Parathyroid adenoma (tissue), 2 donors: ENCODE results near the gene TRNAU1AP.
"Not testable (repeated sequence)": the region's sequence is repeated elsewhere in the genome, so short reads cannot be mapped to it uniquely, and the experiment has no call there.

ENCODE experiments used
- H2AFZ ChIP-seq: fragments of 300-600 bp; sonication (generic); one replicate; pipeline ENCODE4 v1.7.0; 2017; ENCODE audit warnings: antibody characterized with exemption, mild to moderate bottlenecking
- H3K27ac ChIP-seq: fragments of 300-600 bp; sonication (generic); one replicate; pipeline ENCODE4 v1.7.0; 2017
- H3K27me3 ChIP-seq: fragments of 300-600 bp; sonication (generic); one replicate; pipeline ENCODE4 v1.7.0; 2017; ENCODE audit warnings: low read length; ENCODE audit not compliant: control insufficient read depth, insufficient read depth
- H3K36me3 ChIP-seq: fragments of 300-600 bp; sonication (generic); one replicate; pipeline ENCODE4 v1.7.0; 2017; ENCODE audit warnings: low read length; ENCODE audit not compliant: control insufficient read depth, insufficient read depth
- H3K4me1 ChIP-seq: fragments of 300-600 bp; sonication (generic); one replicate; pipeline ENCODE4 v1.7.0; 2017; ENCODE audit warnings: control low read depth
- H3K4me2 ChIP-seq: fragments of 300-600 bp; sonication (generic); one replicate; pipeline ENCODE4 v1.7.0; 2017; ENCODE audit warnings: low read length
- H3K4me3 ChIP-seq: fragments of 300-600 bp; sonication (generic); one replicate; pipeline ENCODE4 v1.7.0; 2017; ENCODE audit warnings: low read depth, low read length
- H3K79me2 ChIP-seq: fragments of 300-600 bp; sonication (generic); one replicate; pipeline ENCODE4 v1.7.0; 2017; ENCODE audit warnings: control low read depth
- H3K9ac ChIP-seq: fragments of 300-600 bp; sonication (generic); one replicate; pipeline ENCODE4 v1.7.0; 2017; ENCODE audit warnings: mild to moderate bottlenecking
- H3K9me3 ChIP-seq: fragments of 300-600 bp; sonication (generic); one replicate; pipeline ENCODE4 v1.7.0; 2017; ENCODE audit warnings: low read length; ENCODE audit not compliant: control insufficient read depth
- TF ChIP-seq, protein P1 (sequence below): fragments of 300-600 bp; sonication (generic); IDR thresholded peaks from one replicate; pipeline ENCODE4 v1.7.0; 2017; ENCODE audit warnings: antibody characterized with exemption, mild to moderate bottlenecking
- donor health status: primary hyperparathyroidism.

The TRNAU1AP gene

DNA sequence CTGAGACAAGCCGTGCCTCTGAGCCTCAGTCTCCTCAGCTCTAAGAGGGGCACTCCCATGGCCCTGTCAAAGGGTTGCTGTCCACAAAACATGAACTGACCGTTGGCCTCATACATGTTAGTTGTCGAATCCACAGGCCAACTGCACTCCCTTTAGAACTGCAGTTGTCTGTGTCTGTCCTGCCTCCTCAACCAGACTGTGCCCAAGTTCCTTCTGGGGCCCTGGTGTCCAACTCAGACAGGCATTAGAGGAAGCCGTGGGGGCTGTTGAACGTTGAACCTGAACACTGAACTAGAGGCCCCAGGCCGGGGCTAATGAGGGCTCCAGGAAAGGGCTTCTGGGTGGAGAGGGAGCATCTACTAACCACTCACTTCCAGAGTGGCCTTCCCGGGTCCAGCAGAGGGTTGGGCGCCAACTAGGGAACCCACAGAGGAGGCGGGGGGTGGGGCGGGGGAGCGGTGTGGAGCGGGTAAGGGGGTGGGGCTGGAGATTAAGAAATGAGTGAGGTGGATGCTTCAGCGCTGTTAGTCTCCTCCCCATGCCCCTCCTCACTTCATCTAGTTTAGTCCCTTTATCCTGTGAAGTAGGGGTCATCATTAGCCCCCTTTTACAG is 38.9 kb downstream of the TRNAU1AP start, which contains the start of gene RAB42:
Gene RAB42 (plus strand): TSS at position 558 of the 613 bp plus-strand sequence. CDS start 247 bp downstream, outside the sequence.
- TF ChIP-seq, protein P1, sequence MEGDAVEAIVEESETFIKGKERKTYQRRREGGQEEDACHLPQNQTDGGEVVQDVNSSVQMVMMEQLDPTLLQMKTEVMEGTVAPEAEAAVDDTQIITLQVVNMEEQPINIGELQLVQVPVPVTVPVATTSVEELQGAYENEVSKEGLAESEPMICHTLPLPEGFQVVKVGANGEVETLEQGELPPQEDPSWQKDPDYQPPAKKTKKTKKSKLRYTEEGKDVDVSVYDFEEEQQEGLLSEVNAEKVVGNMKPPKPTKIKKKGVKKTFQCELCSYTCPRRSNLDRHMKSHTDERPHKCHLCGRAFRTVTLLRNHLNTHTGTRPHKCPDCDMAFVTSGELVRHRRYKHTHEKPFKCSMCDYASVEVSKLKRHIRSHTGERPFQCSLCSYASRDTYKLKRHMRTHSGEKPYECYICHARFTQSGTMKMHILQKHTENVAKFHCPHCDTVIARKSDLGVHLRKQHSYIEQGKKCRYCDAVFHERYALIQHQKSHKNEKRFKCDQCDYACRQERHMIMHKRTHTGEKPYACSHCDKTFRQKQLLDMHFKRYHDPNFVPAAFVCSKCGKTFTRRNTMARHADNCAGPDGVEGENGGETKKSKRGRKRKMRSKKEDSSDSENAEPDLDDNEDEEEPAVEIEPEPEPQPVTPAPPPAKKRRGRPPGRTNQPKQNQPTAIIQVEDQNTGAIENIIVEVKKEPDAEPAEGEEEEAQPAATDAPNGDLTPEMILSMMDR: no peak
- Histone ChIP-seq H3K27ac (no peak within 1 kb of the TSS), H3K36me3 (no peaks in the 10 kb centered on the region), H3K9ac (no peak within 1 kb of the TSS), H3K79me2 (no peaks in the 10 kb centered on the region), H3K27me3 (no peaks in the 10 kb centered on the region), H2AFZ (peak within 1 kb of the TSS; percentile 70), H3K9me3 (no peaks in the 10 kb centered on the region), H3K4me2 (peak within 1 kb of the TSS; percentile 81), H3K4me1 (no peaks in the 10 kb centered on the region), H3K4me3 (peak within 1 kb of the TSS; percentile 50)

DNA sequence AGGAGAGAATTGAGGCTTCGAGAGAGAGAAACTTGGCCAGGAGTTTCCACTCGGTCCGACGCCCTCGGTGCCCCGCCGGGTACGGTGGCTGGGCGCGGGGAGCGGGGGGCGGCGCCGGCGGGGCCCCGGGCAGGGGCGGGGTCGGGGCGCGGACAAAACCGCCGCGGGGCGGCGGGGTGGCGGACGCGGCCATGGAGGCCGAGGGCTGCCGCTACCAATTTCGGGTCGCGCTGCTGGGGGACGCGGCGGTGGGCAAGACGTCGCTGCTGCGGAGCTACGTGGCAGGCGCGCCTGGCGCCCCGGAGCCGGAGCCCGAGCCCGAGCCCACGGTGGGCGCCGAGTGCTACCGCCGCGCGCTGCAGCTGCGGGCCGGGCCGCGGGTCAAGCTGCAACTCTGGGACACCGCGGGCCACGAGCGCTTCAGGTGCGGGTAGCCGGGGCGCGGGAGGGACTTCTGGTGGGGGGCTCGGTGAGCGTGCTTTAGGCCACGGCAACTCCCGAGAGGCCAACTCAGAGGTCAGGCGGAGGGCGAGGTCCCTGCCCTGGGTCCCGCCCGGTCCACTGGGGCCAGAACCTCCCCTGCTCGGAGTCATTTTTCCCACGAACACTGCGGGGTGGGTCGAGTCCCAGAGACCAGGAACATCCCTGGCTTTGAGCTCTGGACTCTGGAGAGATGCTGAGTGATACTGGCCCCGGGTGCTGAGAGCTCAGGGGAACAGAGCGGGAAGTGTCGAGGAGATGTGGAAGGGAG is 39.6 kb downstream of the TRNAU1AP start:
- Histone ChIP-seq H3K36me3 (no peaks in the 10 kb centered on the region), H3K4me2 (peak overlapping the region; percentile 81), H3K27me3 (no peaks in the 10 kb centered on the region), H3K27ac (no peak overlapping the region), H3K9ac (no peak overlapping the region), H3K4me1 (no peaks in the 10 kb centered on the region), H2AFZ (peak overlapping the region; percentile 70), H3K9me3 (no peaks in the 10 kb centered on the region), H3K79me2 (no peaks in the 10 kb centered on the region), H3K4me3 (peak overlapping the region; percentile 50)
- TF ChIP-seq, protein P1: no peak

DNA sequence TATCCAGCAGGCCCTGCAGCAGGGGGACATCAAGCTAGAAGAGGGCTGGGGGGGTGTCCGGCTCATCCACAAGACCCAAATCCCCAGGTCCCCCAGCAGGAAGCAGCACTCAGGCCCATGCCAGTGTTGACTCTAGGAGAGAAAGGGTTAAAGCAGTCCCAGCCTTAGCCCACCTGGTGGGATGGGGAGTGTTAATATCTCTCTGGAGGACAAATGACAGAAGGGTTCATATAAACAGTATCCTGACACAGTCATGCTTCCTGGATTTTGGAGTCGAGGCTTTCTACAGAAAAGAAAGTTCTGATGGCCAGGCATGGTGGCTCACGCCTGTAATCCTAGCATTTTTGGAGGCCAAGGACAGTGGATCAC is 41.1 kb downstream of the TRNAU1AP start:
- not testable (repeated sequence) for H3K27me3 ChIP-seq, H3K27ac ChIP-seq

DNA sequence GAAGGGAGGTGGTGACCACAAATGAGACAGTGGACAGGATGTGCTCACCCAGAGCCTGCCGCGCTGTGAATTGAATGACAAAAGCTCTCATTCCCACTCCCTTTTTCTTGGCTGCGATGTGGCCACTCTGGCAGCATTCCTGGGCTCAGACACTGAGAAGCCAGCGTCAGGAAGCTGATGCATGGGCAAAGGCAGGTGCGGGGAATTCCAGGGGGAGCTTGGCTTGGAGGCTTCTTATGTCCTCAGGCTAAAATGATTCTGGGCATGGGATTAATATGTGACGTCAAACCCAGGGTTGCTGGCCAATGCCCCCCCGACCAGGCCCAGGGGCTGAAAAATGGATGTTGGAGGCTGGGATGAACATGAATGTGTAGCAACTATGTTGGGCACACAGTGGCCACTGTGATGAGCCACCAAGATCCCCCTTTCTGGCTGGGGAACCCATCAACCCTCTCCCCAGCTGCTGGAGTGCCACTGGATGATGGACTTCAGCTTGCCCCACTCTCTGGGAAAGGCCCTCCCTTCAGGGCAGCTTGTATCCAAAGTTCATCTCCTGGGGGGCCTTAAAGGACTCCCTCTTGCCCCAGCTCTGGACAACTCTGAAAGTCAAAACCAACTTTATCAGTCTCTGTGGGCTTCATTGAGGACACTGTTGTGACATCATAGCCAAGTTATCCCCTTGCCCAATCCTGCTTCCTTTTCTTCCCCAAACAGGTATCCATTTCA is 42.0 kb downstream of the TRNAU1AP start:
- not testable (repeated sequence) for H3K9me3 ChIP-seq, H3K79me2 ChIP-seq, H3K4me2 ChIP-seq, H3K27me3 ChIP-seq, H3K36me3 ChIP-seq, H2AFZ ChIP-seq, H3K9ac ChIP-seq, H3K4me1 ChIP-seq, H3K4me3 ChIP-seq, H3K27ac ChIP-seq

More for the DNA sequence above, 41.1 kb downstream of the TRNAU1AP start:
- H3K4me3 ChIP-seq, H3K4me1 ChIP-seq, H3K36me3 ChIP-seq, H2AFZ ChIP-seq, H3K4me2 ChIP-seq, H3K9ac ChIP-seq, H3K79me2 ChIP-seq, H3K9me3 ChIP-seq: not testable (repeated sequence)

DNA sequence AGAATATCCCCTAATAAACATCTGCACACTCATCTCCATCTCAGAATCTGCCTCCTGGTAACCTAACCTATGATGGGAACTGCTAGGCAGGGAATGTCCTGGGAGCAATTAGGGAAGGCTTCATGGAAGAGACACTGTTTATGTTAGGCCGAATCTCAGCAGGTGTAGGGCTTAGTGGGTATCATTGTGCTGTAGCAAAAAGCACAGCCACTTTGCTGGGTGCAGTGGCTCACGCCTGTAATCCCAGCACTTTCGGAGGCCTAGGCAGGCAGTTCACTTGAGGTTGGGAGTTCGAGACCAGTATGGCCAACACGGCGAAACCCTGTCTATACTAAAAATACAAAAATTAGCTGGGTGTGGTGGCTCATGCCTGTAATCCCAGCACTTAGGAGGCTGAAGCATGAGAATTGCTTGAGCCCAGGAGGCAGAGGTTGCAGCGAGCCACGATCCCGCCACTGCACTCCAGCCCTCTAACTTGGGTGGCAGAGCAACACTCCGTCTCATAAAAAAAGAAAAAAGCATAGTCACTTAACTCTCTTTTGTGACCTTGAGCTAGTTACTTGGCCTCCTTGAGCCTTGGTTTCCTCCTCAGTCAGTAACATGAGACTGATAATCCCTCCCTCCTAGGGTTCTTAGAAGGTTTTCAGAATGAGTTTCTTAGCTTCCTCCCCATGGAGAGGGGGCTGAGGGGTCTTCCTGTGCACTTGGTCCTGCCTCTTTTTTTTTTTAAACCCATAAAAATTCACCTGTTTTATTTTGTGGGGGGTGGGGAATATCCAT is 42.7 kb downstream of the TRNAU1AP start:
- TF ChIP-seq, protein P1: no peak
- H3K4me1 ChIP-seq: no peaks in the 10 kb centered on the region
- no peak overlapping the region for H3K4me3 ChIP-seq
- no peak overlapping the region for H2AFZ ChIP-seq
- no peaks in the 10 kb centered on the region for H3K79me2 ChIP-seq
- no peaks in the 10 kb centered on the region for H3K9me3 ChIP-seq
- no peaks in the 10 kb centered on the region for H3K27me3 ChIP-seq
- no peaks in the 10 kb centered on the region for H3K36me3 ChIP-seq
- H3K9ac ChIP-seq: no peak overlapping the region
- H3K27ac ChIP-seq: no peak overlapping the region
- H3K4me2 ChIP-seq: no peak overlapping the region

DNA sequence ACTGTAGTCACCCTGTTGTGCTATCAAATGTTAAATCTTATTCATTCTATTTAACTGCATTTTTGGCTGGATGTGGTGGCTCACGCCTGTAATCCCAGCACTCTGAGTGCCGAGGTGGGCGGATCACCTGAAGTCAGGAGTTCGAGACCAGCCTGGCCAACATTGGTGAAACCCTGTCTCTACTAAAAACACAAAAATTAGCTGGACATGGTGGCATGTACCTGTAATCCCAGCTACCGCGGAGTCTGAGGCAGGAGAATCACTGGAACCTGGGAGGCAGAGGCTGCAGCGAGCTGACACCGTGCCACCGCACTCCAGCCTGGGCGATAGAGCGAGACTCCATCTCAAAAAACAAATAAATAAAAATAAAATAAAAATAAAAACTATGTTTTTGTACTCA is 43.4 kb downstream of the TRNAU1AP start:
- not testable (repeated sequence) for H3K9ac ChIP-seq, H3K79me2 ChIP-seq, H3K4me1 ChIP-seq, H3K4me2 ChIP-seq, H3K36me3 ChIP-seq, H3K27ac ChIP-seq, H3K27me3 ChIP-seq, H3K4me3 ChIP-seq, H2AFZ ChIP-seq, H3K9me3 ChIP-seq
